Spinal cord (tissue), 10 donors: ENCODE data around the gene TMEM63B. TPM values are rescaled to one million over a fixed set of nuclear protein-coding genes. Genes with fewer than 3 reads are reported as not detected.
"Not testable (repeated sequence)": the region's sequence is repeated elsewhere in the genome, so short reads cannot be mapped to it uniquely, and the experiment has no call there.

Experiments used
- DNase-seq, 6 donors: peaks; one replicate each; pipeline versions ENCODE4 v3.0.0 to v3.0.0-alpha.2; 2013 to 2015; ENCODE audit warnings: low spot score in 6 of 6, low read depth in 4 of 6
- H3K27ac ChIP-seq: one replicate; pipeline ENCODE4 v1.5.1; 2013; ENCODE audit warnings: low read depth, low read length, control low read depth
- H3K27me3 ChIP-seq: one replicate; pipeline ENCODE4 v1.6.1; 2013; ENCODE audit warnings: low read length; ENCODE audit not compliant: control insufficient read depth, insufficient read depth
- H3K36me3 ChIP-seq: one replicate; pipeline ENCODE4 v1.6.1; 2013; ENCODE audit warnings: low read length; ENCODE audit not compliant: control insufficient read depth, insufficient read depth
- H3K4me1 ChIP-seq: one replicate; pipeline ENCODE4 v1.6.1; 2013; ENCODE audit warnings: low read length; ENCODE audit not compliant: control insufficient read depth, insufficient read depth
- H3K4me3 ChIP-seq: one replicate; pipeline ENCODE4 v1.5.1; 2013; ENCODE audit warnings: low read depth, low read length, control low read depth
- H3K9me3 ChIP-seq: one replicate; pipeline ENCODE4 v1.6.1; 2013; ENCODE audit warnings: low read length; ENCODE audit not compliant: control insufficient read depth, insufficient read depth
- WGBS: methylation state at CpG from one replicate; pipeline ENCODE4 v1.1.5; 2013; ENCODE audit warnings: missing lambda C conversion rate; ENCODE audit not compliant: insufficient coverage; 5-methylcytosine and 5-hydroxymethylcytosine counted together
- polyA plus RNA-seq, 2 donors: library from polyadenylated mRNA; unstranded; fragments of 120-200 nt; gene quantifications; one replicate each; pipeline ENCODE4 v1.2.1, GENCODE V29; 2013; ENCODE audit not compliant: insufficient read length in 2 of 2
- total RNA-seq, 2 donors: library from RNA; depleted of rRNA in 1 of 2; stranded (reverse); fragments of 120-200 nt in 1 of 2; fragments of >200 nt in 1 of 2; gene quantifications; one replicate each; pipeline versions ENCODE4 v1.2.3 to v1.2.4, GENCODE V29; 2013 to 2014
- donor health status: healthy.

The TMEM63B gene
- total and polyA plus RNA-seq, 4 donors: 29.2 to 104 (median 67.0) TPM

- 75% methylated on average over 22 of the region's 24 CpGs for WGBS
- Histone ChIP-seq H3K36me3 (no peaks in the 10 kb centered on the region), H3K27me3 (no peaks in the 10 kb centered on the region), H3K9me3 (no peaks in the 10 kb centered on the region), H3K27ac (no peak overlapping the region), H3K4me3 (no peak overlapping the region), H3K4me1 (peaks cover 9% of the 10 kb centered on the region)
- DNase-seq: no peak
Measured at GRCh38 chr6:44176762-44177509, 49.6 kb downstream of the TMEM63B start.

- H3K36me3 ChIP-seq: no peaks in the 10 kb centered on the region
- peaks cover 5% of the 10 kb centered on the region for H3K4me1 ChIP-seq
- no peaks in the 10 kb centered on the region for H3K9me3 ChIP-seq
- 76% methylated on average over 12 of the region's 13 CpGs for WGBS
- H3K27ac ChIP-seq: no peak overlapping the region
- DNase-seq: no peak
- H3K27me3 ChIP-seq: no peaks in the 10 kb centered on the region
- no peak overlapping the region for H3K4me3 ChIP-seq
Measured at GRCh38 chr6:44177691-44178423, 50.5 kb downstream of the TMEM63B start.

- H3K9me3 ChIP-seq: no peaks in the 10 kb centered on the region
- no peaks in the 10 kb centered on the region for H3K27me3 ChIP-seq
- DNase-seq: no peak
- no peak overlapping the region for H3K27ac ChIP-seq
- no peaks in the 10 kb centered on the region for H3K36me3 ChIP-seq
- no peaks in the 10 kb centered on the region for H3K4me1 ChIP-seq
- no peak overlapping the region for H3K4me3 ChIP-seq
- 92% methylated on average over 7 of the region's 9 CpGs for WGBS
Measured at GRCh38 chr6:44178424-44179071, 51.2 kb downstream of the TMEM63B start.

- H3K4me1 ChIP-seq: no peaks in the 10 kb centered on the region
- no peaks in the 10 kb centered on the region for H3K36me3 ChIP-seq
- no peak overlapping the region for H3K4me3 ChIP-seq
- H3K27ac ChIP-seq: no peak overlapping the region
- WGBS: 80% methylated on average over 4 of the region's 4 CpGs
- no peaks in the 10 kb centered on the region for H3K9me3 ChIP-seq
- DNase-seq: no peak
- H3K27me3 ChIP-seq: no peaks in the 10 kb centered on the region
Measured at GRCh38 chr6:44179072-44179536, 51.8 kb downstream of the TMEM63B start.

- Histone ChIP-seq H3K36me3 (no peaks in the 10 kb centered on the region), H3K27ac (no peak overlapping the region), H3K27me3 (no peaks in the 10 kb centered on the region), H3K9me3 (no peaks in the 10 kb centered on the region), H3K4me1 (no peaks in the 10 kb centered on the region), H3K4me3 (no peak overlapping the region)
- 94% methylated on average over 6 of the region's 7 CpGs for WGBS
- DNase-seq: no peak
Measured at GRCh38 chr6:44179648-44180047, 52.3 kb downstream of the TMEM63B start.

- H3K4me3 ChIP-seq: no peak overlapping the region
- H3K27me3 ChIP-seq: no peaks in the 10 kb centered on the region
- no peak for DNase-seq
- WGBS: 83% methylated on average over 4 of the region's 4 CpGs
- H3K27ac ChIP-seq: no peak overlapping the region
- H3K4me1 ChIP-seq: no peaks in the 10 kb centered on the region
- no peaks in the 10 kb centered on the region for H3K9me3 ChIP-seq
- no peaks in the 10 kb centered on the region for H3K36me3 ChIP-seq
Measured at GRCh38 chr6:44180406-44180805, 53.1 kb downstream of the TMEM63B start.

GRCh38 chr6:44180886-44181285 is 53.5 kb downstream of the TMEM63B start:
- WGBS: 89% methylated on average over 4 of the region's 4 CpGs

GRCh38 chr6:44181784-44182183 is 54.4 kb downstream of the TMEM63B start:
- H3K9me3 ChIP-seq: not testable (repeated sequence)

More at GRCh38 chr6:44180886-44181285, 53.5 kb downstream of the TMEM63B start:
- H3K27me3 ChIP-seq: no peaks in the 10 kb centered on the region
- H3K27ac ChIP-seq: no peak overlapping the region
- H3K9me3 ChIP-seq: no peaks in the 10 kb centered on the region
- no peaks in the 10 kb centered on the region for H3K36me3 ChIP-seq
- no peak overlapping the region for H3K4me3 ChIP-seq
- peaks cover 2% of the 10 kb centered on the region for H3K4me1 ChIP-seq
- no peak for DNase-seq

GRCh38 chr6:44182911-44183390 is 55.6 kb downstream of the TMEM63B start:
- Histone ChIP-seq H3K27me3 (no peaks in the 10 kb centered on the region), H3K4me1 (peaks cover 8% of the 10 kb centered on the region), H3K27ac (no peak overlapping the region), H3K9me3 (no peaks in the 10 kb centered on the region), H3K4me3 (no peak overlapping the region), H3K36me3 (no peaks in the 10 kb centered on the region)
- 85% methylated on average over 2 of the region's 4 CpGs for WGBS
- DNase-seq: no peak

More at GRCh38 chr6:44181784-44182183, 54.4 kb downstream of the TMEM63B start:
- not testable (repeated sequence) for H3K27ac ChIP-seq, H3K27me3 ChIP-seq, H3K4me3 ChIP-seq, H3K36me3 ChIP-seq, H3K4me1 ChIP-seq, DNase-seq
